Fibroblast of skin of abdomen (primary cell): ENCODE results near the gene PAX5. TPM values are rescaled to one million over a fixed set of nuclear protein-coding genes. Genes with fewer than 3 reads are reported as not detected.
"Not testable (repeated sequence)": the region's sequence is repeated elsewhere in the genome, so short reads cannot be mapped to it uniquely, and the experiment has no call there.

Source experiments
- DNase-seq: peaks from one replicate; pipeline ENCODE4 v3.0.0-alpha.2; 2013
- polyA plus RNA-seq, 2 experiments: library from polyadenylated mRNA; unstranded; fragments of 120-200 nt; gene quantifications; one replicate each; pipeline ENCODE4 v1.2.1, GENCODE V29; 2013; ENCODE audit not compliant: insufficient read length in 2 of 2

Gene PAX5
- polyA plus RNA-seq (2013, experiment 1 of 2; ENCODE audit: insufficient read length) = not detected
- polyA plus RNA-seq (2013, experiment 2 of 2; ENCODE audit: insufficient read length) = not detected

- DNase-seq = no peak
Observed at GRCh38 chr9:37033682-37034304, at the start of gene PAX5. Gene PAX5, minus strand, starts transcription at chr9:37034268. Its CDS starts 237 bp downstream, at chr9:37034031.

- no peak for DNase-seq
Observed at GRCh38 chr9:37083654-37084053, 49.6 kb upstream of the PAX5 start.

GRCh38 chr9:37082214-37082765 lies 48.2 kb upstream of the PAX5 start:
- no peak for DNase-seq

- DNase-seq = not testable (repeated sequence)
Observed at GRCh38 chr9:37081507-37081906, 47.4 kb upstream of the PAX5 start.

- not testable (repeated sequence) for DNase-seq
Observed at GRCh38 chr9:37080165-37080628, 46.1 kb upstream of the PAX5 start.

- DNase-seq = peak; percentile 93
Observed at GRCh38 chr9:37079370-37080164, 45.5 kb upstream of the PAX5 start.

GRCh38 chr9:37074790-37075189 lies 40.7 kb upstream of the PAX5 start:
- not testable (repeated sequence) for DNase-seq

GRCh38 chr9:37066139-37066725 lies 32.2 kb upstream of the PAX5 start:
- no peak for DNase-seq

GRCh38 chr9:37062336-37062735 lies 28.3 kb upstream of the PAX5 start:
- DNase-seq = no peak

- no peak for DNase-seq
Observed at GRCh38 chr9:37061768-37062167, 27.7 kb upstream of the PAX5 start.

- DNase-seq = no peak
Observed at GRCh38 chr9:37060833-37061232, 26.8 kb upstream of the PAX5 start.

- DNase-seq = no peak
Observed at GRCh38 chr9:37056046-37056920, 22.2 kb upstream of the PAX5 start.

- not testable (repeated sequence) for DNase-seq
Observed at GRCh38 chr9:37054363-37054720, 20.3 kb upstream of the PAX5 start.

- DNase-seq = no peak
Observed at GRCh38 chr9:37053684-37054362, 19.8 kb upstream of the PAX5 start.

- no peak for DNase-seq
Observed at GRCh38 chr9:37046683-37047082, 12.6 kb upstream of the PAX5 start.

- no peak for DNase-seq
Observed at GRCh38 chr9:37042421-37042820, 8.4 kb upstream of the PAX5 start.

GRCh38 chr9:37040508-37041127 lies 6.5 kb upstream of the PAX5 start:
- no peak for DNase-seq

- no peak for DNase-seq
Observed at GRCh38 chr9:37038943-37039464, 4.9 kb upstream of the PAX5 start.

GRCh38 chr9:37038302-37038942 lies 4.4 kb upstream of the PAX5 start:
- DNase-seq = no peak
